Activated T-cell treated with anti-CD3 and anti-CD28 coated beads for 24 hours (primary cell): ENCODE measurements around the gene TMA16.
"Not testable (repeated sequence)": the region's sequence is repeated elsewhere in the genome, so short reads cannot be mapped to it uniquely, and the experiment has no call there.

ENCODE experiments used
- DNase-seq: peaks from one replicate; pipeline ENCODE4 v3.0.0-alpha.2; 2020; ENCODE audit warnings: low read depth

The TMA16 gene

GRCh38 chr4:163494360-163495241 is at the start of gene TMA16:
TMA16 (plus strand) TSS chr4:163494690; CDS start chr4:163494802, 112 bp downstream.
- DNase-seq, result peak; percentile 84

GRCh38 chr4:163447023-163447422 is 47.5 kb upstream of the TMA16 start:
- DNase-seq, result not testable (repeated sequence)

DNA sequence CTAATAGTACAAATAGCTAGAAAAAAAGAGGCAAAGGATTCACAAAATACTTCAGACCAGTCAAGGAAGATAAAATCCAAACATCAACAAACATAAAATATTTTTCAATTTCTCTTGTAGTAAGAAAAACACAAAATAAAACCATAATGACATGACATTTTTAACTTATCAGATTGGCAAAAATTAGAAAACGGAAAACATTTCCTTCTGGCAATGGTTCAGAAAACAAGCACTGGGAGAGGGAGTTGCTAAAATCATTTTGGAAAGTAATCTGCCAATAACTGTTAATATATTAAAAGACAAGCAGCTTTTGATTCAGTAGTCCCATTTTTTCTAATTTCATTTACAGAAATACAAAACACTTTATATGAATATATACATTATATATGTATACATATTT is 47.0 kb upstream of the TMA16 start:
- DNase-seq, result no peak

- DNase-seq, result no peak
Observed at GRCh38 chr4:163448540-163449203, 45.8 kb upstream of the TMA16 start.

- no peak for DNase-seq
Observed at GRCh38 chr4:163462556-163462955, 31.9 kb upstream of the TMA16 start.

DNA sequence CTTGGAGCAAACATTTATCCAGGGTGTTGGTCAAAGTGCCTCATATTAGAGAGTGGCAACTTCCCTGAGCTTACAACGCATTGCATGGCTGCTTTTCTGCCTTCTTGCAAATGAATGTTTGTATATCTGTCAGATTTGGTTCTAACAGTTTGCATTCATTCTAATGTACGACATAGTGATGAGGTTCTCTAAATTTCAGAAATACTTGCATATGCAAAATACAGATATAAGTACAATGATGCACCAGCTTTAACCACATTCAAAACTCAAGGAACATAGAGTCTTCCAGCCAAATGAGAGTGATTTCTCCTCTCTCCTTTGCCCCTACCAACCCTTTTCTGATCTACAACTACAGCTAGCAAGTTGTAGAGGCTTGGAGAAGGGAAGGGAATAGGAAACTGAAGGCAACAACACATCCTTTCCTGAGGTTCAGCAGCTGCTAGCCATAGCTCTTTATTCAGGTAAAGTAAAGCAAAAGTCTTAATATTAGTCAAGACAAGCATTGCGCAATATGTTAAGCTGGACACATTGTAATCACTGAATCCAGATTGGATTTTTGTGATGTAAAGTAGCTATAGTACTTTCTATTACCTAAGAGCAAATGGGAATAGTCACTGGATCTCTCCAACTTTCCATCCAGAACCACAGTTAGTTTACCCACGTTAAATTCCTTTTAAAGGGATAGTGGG is 27.3 kb upstream of the TMA16 start:
- DNase-seq, result no peak

DNA sequence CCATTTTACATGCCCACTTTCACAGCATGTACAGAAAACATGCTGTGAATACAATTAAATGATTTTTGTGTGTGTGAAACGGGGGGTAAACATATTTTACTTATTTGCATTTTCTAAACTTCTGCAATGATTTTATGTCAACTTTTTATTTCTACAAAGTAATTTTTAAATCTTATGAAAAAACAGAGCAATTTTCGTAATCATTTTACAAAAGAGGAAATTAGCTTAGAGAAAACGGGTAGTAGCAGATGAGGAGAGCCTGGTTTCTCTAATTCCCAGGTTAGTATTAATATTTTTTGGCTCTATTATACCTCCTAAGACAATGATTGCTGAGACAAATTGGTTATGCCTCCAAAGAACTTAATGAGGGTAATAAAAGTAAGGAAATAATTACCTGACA is 24.1 kb upstream of the TMA16 start:
- DNase-seq, result no peak

DNA sequence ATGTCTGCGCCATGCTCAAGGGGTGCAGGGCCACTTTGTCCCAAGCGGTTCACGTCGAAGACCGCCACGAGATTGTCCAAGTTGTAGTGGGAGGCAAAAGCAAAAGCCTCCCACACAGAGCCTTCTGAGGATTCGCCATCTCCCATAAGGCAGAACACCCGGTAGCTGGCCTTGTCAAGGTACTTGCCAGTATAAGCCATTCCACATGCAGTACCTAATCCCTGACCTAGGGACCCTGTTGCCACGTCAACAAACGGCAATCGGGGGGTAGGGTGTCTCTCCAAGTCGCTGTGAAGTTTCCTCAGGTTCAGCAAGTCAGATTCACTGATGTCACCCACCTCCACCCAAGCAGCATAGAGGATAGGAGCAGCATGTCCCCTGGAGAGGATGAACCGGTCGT is 21.4 kb upstream of the TMA16 start:
- no peak for DNase-seq

DNA sequence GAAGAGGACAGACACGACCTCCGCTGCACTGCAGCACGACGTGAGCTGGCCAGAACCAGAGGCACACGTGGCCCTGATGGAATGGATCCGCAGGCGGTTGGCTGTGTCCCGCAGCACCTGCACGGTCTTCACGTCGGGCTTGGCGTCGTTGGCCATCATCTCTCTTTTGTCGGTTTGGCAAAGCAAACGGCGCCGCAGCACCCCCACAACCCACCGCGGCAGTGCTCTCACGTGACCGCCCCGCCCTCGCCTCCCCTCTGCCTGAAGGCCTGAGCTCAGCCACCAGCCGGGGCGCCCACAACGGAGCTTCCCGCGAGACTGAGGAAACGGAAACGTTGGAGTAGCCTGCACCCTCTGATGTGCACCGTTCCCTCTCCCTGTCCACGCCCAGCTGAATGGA is 20.9 kb upstream of the TMA16 start, which contains the start of gene TKTL2:
Gene TKTL2, minus strand, starts transcription at position 179 of the 400 bp plus-strand sequence. Its CDS starts 20 bp downstream, at position 159.
- DNase-seq, result no peak

GRCh38 chr4:163474027-163474426 is 20.5 kb upstream of the TMA16 start:
- DNase-seq, result no peak

DNA sequence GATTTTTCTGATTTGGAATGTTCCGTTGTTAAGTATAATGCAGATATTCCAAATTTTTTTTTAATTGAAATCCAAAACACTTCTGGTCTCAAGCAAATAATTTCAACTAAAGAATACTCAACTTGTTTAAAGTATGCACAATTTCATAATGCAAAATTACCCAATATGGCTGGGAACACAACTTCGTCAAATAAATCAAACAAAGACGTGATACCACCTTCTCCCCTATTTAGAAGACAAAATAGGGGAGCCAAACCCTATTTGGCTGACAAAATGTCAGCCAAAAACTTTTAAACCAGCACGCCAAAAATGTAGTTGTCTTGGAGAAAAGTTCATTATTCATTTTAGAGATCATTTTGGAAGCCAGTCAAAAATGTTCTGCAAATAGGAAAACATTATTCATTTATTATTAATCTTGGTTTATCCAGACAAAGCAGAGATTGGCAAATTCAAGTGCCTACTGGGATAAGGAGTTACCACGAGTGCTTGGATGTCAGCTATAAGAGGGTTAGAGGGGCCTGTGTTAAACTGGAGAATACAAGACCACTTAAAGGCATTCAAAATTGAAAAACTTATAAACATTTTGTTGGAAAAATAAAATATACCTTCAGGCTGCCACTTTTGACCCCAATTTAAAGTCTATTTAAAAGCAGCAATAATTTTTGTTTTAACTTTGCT is 17.6 kb upstream of the TMA16 start:
- no peak for DNase-seq

- DNase-seq, result no peak
Observed at GRCh38 chr4:163482190-163482589, 12.3 kb upstream of the TMA16 start.

- DNase-seq, result peak; percentile 41
Observed at GRCh38 chr4:163484906-163485305, 9.6 kb upstream of the TMA16 start.

DNA sequence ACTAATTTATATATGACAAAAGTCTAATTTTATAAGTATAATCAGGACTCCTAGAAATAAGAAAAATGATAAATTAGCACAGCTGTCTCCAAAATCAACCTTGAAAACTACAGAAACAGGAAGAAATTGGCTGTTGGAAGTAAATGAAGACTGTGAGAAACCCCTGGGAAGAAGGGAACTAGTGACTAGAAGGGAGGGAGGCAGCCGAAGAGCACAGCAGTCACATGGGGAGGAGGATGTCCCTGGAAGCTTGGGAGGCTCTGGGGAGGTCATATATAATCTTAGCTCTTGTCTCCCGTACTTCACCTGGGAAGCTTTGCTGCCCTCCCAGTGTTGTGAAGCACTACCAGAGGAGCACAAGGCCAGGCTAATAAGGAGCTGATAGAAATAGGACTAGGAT is 8.9 kb upstream of the TMA16 start:
- no peak for DNase-seq

DNA sequence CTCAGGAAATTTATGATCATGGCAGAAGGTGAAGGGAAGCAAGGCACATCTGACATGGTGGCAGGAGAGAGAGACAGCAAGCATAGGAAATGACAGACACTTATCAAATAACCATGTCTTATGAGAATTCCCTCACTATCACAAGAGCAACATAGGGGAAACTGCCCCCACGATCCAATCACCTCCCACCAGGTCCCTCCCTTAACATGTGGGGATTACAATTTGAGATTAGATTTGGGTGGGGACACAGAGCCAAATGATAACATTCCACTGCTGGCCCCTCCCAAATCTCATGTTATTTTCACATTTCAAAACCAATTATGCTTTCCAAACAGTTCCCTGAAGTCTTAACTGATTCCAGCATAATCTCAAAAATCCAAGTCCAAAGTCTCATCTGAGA is 8.2 kb upstream of the TMA16 start:
- DNase-seq, result no peak

DNA sequence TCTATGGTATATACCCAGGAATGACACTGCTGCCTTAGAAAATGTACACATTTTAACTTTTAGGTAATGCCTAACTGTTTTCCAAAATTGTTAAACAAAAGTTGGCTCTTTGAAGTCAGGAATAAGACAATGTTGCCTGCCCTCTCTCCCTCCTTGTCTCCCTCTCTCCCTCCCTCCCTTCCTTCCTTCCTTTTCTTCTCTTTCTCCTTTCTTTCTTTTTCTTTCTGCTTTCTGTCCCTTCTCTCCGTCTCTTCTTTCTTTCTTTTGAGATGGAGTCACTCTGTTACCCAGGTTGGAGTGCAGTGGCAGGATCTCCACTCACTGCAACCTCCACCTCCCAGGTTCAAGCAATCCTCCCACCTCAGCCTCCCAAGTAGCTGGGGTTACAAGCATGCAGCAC is 4.6 kb upstream of the TMA16 start:
- no peak for DNase-seq

- no peak for DNase-seq
Observed at GRCh38 chr4:163492951-163493504, 1.5 kb upstream of the TMA16 start.

GRCh38 chr4:163493643-163494359 is 689 bp upstream of the TMA16 start:
- DNase-seq, result no peak

DNA sequence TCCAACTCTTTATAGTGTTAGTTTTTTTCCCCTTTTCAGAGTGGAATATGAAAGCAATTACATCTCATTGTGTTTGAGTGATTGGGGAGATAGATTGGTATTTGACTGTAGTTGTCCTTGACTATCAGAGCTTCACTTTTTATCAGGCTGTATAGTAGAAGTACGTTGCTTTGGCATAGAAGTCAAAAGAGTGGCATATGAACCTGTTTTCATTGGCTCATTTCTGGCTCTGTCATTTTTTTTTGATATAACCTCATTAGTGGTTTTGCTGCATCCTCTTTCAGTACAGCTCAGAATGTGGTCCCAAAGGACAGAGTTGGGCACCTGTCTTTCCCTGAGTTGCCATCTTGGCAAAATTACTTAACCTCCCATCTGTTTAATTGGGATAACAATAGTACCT is 1.4 kb downstream of the TMA16 start:
- no peak for DNase-seq

DNA sequence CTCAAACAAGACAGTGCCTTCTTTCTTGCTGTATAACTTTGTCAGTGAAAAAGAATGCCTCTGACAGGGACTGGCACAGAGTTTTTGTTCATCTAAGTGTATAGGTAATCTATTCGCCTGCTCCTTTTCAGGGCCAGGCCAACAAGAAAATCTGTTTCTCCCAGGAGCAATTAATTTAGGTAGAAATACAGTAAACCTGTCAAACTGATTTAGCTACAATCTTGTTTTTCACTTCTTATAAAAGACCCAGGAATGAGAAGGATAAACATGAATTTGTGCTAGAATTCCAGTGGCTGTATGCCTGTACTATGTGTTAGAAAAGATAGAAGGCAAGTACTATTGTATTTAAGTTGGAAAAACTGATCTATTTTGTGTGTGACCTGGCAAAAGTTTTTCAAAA is 6.1 kb downstream of the TMA16 start:
- DNase-seq, result no peak

GRCh38 chr4:163505374-163505773 is 10.9 kb downstream of the TMA16 start:
- no peak for DNase-seq
